ENCODE data around the gene CD47. TPM values are rescaled to one million over a fixed set of nuclear protein-coding genes. Genes with fewer than 3 reads are reported as not detected.

Gene CD47
- total RNA-seq, 1 donor from 2014 or later = 44.8 TPM

GRCh38 chr3:108021131-108021530 lies 69.7 kb downstream of the CD47 start:
- H3K9me3 Mint-ChIP-seq (ENCODE audit: unreplicated experiment) = peaks cover 5% of the 10 kb centered on the region
- no peak overlapping the region for H3K4me3 Mint-ChIP-seq (ENCODE audit: unreplicated experiment)
- H3K4me1 Mint-ChIP-seq (ENCODE audit: unreplicated experiment) = peaks cover 10% of the 10 kb centered on the region
- no peak overlapping the region for H3K27ac Mint-ChIP-seq (ENCODE audit: unreplicated experiment)
- H3K27me3 Mint-ChIP-seq (ENCODE audit: unreplicated experiment) = peaks cover 10% of the 10 kb centered on the region
- H3K36me3 Mint-ChIP-seq (ENCODE audit: unreplicated experiment) = no peaks in the 10 kb centered on the region
- TF ChIP-seq CTCF (IDR thresholded peaks at IDR 0.05) = no peak
- DNase-seq (ENCODE audit: extremely low spot score, unreplicated experiment) = peak; percentile 23

- DNase-seq (ENCODE audit: extremely low spot score, unreplicated experiment) = no peak
- H3K4me1 Mint-ChIP-seq (ENCODE audit: unreplicated experiment) = no peaks in the 10 kb centered on the region
- no peak overlapping the region for H3K27ac Mint-ChIP-seq (ENCODE audit: unreplicated experiment)
- H3K36me3 Mint-ChIP-seq (ENCODE audit: unreplicated experiment) = no peaks in the 10 kb centered on the region
- H3K27me3 Mint-ChIP-seq (ENCODE audit: unreplicated experiment) = peaks cover 12% of the 10 kb centered on the region
- H3K4me3 Mint-ChIP-seq (ENCODE audit: unreplicated experiment) = no peak overlapping the region
- H3K9me3 Mint-ChIP-seq (ENCODE audit: unreplicated experiment) = peaks cover 5% of the 10 kb centered on the region
- no peak for TF ChIP-seq CTCF (IDR thresholded peaks at IDR 0.05)
Measured at GRCh38 chr3:108018552-108018951, 72.3 kb downstream of the CD47 start.

GRCh38 chr3:108017587-108017986 lies 73.2 kb downstream of the CD47 start:
- H3K27me3 Mint-ChIP-seq (ENCODE audit: unreplicated experiment) = peaks cover 20% of the 10 kb centered on the region
- no peak overlapping the region for H3K27ac Mint-ChIP-seq (ENCODE audit: unreplicated experiment)
- DNase-seq (ENCODE audit: extremely low spot score, unreplicated experiment) = no peak
- peaks cover 5% of the 10 kb centered on the region for H3K9me3 Mint-ChIP-seq (ENCODE audit: unreplicated experiment)
- TF ChIP-seq CTCF (IDR thresholded peaks at IDR 0.05) = no peak
- H3K4me3 Mint-ChIP-seq (ENCODE audit: unreplicated experiment) = no peak overlapping the region
- no peaks in the 10 kb centered on the region for H3K4me1 Mint-ChIP-seq (ENCODE audit: unreplicated experiment)
- H3K36me3 Mint-ChIP-seq (ENCODE audit: unreplicated experiment) = no peaks in the 10 kb centered on the region

GRCh38 chr3:108014943-108015342 lies 75.9 kb downstream of the CD47 start:
- no peak overlapping the region for H3K4me3 Mint-ChIP-seq (ENCODE audit: unreplicated experiment)
- peaks cover 5% of the 10 kb centered on the region for H3K9me3 Mint-ChIP-seq (ENCODE audit: unreplicated experiment)
- no peak for TF ChIP-seq CTCF (IDR thresholded peaks at IDR 0.05)
- H3K4me1 Mint-ChIP-seq (ENCODE audit: unreplicated experiment) = no peaks in the 10 kb centered on the region
- H3K27ac Mint-ChIP-seq (ENCODE audit: unreplicated experiment) = no peak overlapping the region
- no peak for DNase-seq (ENCODE audit: extremely low spot score, unreplicated experiment)
- H3K36me3 Mint-ChIP-seq (ENCODE audit: unreplicated experiment) = no peaks in the 10 kb centered on the region
- peaks cover 23% of the 10 kb centered on the region for H3K27me3 Mint-ChIP-seq (ENCODE audit: unreplicated experiment)

GRCh38 chr3:108013141-108014055 lies 77.4 kb downstream of the CD47 start:
- H3K36me3 Mint-ChIP-seq (ENCODE audit: unreplicated experiment) = no peaks in the 10 kb centered on the region
- peaks cover 5% of the 10 kb centered on the region for H3K9me3 Mint-ChIP-seq (ENCODE audit: unreplicated experiment)

More at GRCh38 chr3:108013141-108014055, 77.4 kb downstream of the CD47 start:
- Mint-ChIP-seq H3K4me1 (ENCODE audit: unreplicated experiment) (no peaks in the 10 kb centered on the region), H3K27me3 (ENCODE audit: unreplicated experiment) (peaks cover 20% of the 10 kb centered on the region), H3K4me3 (ENCODE audit: unreplicated experiment) (no peak overlapping the region), H3K27ac (ENCODE audit: unreplicated experiment) (no peak overlapping the region)
- DNase-seq (ENCODE audit: extremely low spot score, unreplicated experiment) = no peak
- TF ChIP-seq CTCF (IDR thresholded peaks at IDR 0.05) = no peak

Data from osteocyte (in vitro differentiated cells).